ENCODE results near the gene MRLN.
A peak's percentile ranks its signal among the peaks of the same experiment; 100 is the strongest.
"Not testable (repeated sequence)": the region's sequence is repeated elsewhere in the genome, so short reads cannot be mapped to it uniquely, and the experiment has no call there.

The MRLN gene

DNA sequence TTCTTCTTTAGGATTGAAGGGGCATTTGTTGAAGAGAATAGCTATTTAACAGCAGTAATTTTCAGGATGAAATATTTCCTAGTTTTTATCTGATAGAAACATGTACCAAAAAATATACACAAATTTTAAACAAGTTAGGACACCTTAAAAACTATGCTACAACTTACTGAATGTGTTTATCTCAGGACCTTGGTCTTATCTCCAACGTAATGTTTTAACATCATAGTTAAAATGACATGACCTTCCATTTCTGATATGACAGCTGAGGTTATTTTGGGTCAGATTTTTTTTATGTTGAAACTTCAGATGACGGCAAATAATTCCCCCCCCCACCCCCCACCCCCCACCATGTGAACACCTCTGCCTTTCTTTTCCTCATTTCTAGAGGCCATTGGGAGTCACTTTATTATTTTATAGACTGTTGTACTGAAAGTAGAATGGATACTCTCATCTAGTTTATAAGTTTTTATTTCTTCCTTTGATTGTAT lies 8.0 kb downstream of the MRLN start:
- DNase-seq (ENCODE audit: low spot score) = no peak

DNA sequence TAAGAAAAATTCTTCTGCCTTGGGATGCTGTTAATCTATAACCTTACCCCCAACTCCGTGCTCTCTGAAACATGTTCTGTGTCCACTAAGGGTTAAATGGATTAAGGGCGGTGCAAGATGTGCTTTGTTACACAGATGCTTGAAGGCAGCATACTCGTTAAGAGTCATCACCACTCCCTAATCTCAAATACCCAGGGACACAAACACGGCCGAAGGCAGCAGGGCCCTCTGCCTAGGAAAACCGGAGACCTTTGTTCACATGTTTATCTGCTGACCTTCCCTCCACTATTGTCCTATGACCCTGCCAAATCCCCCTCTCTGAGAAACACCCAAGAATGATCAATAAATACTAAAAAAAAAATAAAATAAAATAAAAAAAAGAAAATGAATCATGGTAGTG lies 8.5 kb downstream of the MRLN start:
- not testable (repeated sequence) for DNase-seq (ENCODE audit: low spot score)

DNA sequence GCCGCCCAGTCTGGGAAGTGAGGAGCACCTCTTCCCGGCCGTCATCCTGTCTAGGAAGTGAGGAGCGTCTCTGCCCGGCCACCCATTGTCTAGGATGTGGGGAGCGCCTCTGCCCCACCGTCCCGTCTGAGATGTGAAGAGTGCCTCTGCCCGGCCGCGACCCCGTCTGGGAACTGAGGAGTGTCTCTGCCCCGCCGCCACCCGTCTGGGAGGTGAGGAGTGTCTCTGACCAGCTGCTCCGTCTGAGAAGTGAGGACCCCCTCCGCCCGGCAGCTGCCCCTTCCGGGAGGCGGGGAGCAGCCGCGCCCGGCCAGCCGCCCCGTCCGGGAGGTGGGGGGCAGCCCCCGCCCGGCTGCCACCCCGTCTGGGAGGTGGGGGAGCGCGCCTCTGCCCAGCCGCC lies 9.1 kb downstream of the MRLN start:
- not testable (repeated sequence) for DNase-seq (ENCODE audit: low spot score)

DNA sequence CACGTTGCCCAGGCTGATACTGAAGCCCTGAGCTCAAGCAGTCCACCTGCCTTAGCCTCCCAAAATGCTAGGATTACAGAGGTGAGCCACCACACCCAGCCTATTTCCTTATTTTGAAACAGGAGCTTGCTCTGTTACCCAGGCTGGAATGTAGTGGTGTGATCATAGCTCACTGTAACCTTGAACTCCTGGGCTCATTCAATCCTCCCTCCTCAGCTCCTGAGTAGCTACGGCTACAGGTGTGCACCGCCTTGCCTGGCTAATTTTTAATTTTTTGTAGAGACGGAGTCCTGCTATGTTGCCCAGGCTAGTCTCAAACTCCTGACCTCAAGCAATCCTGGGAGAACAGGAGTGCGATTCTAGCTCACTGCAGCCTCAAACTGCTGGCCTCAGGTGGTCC lies 11.7 kb downstream of the MRLN start:
- no peak for DNase-seq (ENCODE audit: low spot score)

DNA sequence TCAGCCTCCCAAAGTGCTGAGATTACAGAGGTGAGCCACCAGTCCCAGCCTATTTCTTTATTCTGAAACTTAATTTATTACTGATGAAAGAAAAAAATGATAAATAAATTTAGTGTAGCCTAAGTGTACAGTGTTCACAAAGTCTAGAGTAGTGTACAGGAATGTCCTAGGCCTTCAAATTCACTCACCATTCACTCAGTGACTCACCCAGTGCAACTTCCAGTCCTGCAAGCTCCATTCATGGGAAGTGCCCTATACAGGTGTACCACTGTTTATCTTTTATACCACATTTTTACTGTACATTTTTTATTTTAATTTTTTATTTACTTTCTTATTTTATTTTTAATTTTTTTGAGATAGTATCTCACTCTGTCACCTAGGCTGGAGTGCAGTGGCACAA lies 12.2 kb downstream of the MRLN start:
- no peak for DNase-seq (ENCODE audit: low spot score)

DNA sequence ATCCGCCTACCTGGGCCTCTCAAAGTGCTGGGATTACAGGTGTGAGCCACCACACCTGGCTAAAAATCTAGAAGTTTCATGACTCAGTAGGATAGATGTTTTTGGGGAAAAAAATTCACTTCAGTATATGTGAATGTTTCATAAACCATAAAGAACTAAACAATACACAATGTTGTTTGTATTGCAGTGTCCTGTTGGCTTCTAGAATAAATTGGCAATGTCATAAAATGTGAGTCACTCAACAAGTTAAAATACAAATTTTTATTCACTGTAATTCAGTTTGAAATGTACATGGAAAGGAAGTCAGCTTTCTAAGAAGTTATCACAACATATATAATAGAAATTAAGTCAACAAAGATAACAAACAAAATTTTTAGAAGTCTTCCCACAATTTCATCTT lies 16.5 kb downstream of the MRLN start:
- DNase-seq (ENCODE audit: low spot score) = no peak

DNA sequence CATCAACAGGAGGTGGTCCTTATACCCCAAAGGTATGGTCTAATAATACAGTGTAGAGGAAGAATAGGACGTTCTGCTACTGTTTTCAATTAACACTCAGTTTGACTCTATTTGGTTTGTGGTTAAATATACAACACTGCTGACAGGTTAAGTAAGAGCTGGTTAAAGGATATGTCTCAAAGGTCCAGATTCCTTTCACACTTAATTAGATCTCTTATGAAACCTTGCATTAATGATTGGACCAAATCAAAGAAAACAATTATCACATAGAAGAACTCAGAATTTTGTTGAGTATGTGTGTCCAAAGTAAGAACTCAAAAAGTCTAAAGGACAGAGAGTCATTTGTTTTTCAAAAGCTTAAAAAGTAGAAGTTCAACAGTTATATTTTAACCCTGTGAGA lies 18.0 kb downstream of the MRLN start:
- DNase-seq (ENCODE audit: low spot score) = no peak

DNA sequence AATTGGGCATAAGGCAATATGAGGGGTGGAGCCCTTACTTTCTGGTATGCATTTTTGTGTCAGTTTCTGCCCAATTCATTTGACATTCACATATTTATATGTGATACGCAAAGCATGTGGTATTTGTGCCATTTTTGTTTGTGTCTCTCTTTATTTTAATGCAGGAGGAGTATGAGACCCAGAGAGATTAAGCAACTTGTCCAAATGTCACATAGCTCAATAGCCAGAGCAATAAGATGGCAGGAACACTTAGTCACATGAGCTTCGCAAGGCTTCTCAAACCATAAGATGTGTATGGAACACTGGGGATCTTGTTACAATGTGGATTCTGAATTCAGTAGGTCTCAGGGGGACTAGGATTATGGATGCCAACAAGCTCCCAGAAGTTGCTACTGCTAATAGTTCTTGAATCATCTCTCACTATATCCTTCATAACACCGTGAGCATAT lies 19.2 kb downstream of the MRLN start:
- DNase-seq (ENCODE audit: low spot score) = no peak

DNA sequence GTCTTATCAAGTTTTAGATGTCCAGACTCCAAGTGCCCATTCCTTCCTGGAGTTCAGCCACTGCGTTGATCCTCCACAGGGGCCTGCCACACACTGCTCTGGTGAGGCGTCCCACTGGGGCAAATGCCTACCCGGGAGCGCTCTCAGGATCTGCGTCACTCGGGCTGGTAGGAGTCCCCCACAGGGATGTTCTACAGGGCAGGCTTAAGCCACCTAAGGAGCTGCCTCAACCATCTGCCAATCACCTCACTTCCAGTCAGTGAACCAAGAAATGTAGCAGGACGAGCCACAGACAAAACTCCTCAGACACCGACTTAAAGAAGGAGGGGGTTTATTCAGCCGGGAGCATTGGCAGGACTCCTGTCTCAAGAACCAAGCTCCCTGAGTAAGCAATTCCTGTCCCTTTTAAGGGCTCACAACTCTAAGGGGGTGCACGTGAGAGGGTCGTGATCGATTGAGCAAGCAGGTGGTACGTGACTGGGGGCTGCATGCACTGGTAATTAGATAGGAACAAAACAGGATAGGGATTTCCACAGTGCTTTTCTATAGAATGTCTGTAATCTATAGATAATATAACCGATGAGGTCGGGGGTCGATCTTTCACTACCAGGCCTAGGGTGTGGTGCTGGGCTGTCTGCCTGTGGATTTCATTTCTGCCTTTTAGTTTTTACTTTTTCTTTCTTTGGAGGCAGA lies 19.8 kb downstream of the MRLN start:
- not testable (repeated sequence) for DNase-seq (ENCODE audit: low spot score)

DNA sequence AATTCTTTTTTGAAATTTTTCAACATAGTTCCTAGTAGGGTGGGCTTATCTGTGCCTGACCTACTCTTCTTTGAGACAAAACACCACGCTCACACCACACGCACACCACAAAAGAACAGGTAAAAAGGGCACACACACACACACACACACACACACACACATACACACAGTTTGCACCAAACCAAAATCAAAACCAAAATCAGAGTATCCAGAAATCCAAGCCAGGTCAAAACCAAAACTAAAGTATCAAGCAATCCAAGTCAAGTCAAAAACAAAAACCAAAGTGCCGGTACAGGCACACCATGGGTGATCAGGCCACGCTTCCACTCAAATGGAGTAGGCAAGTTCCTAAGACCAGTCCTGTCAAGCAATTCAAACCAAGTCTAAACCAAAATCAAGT lies 20.4 kb downstream of the MRLN start:
- not testable (repeated sequence) for DNase-seq (ENCODE audit: low spot score)

DNA sequence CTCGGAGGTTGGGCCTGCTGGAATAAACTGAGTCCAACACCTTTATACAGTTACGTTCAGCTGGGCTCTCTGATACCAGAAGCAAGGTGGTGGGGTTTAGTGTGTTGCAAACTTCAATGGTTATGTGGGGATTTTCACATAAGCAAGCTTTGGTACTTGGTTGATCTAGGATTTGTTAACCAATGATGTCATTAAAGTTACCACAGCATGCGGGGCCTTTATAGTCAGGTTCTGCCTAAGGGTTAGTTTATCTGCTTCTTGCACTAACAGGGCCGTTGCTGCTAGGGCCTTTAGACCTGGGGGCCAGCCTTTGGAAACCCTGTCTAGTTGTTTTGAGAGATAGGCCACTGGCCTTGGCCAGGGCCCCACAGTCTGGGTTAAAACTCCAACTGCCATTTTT lies 24.1 kb downstream of the MRLN start:
- DNase-seq (ENCODE audit: low spot score) = not testable (repeated sequence)

DNA sequence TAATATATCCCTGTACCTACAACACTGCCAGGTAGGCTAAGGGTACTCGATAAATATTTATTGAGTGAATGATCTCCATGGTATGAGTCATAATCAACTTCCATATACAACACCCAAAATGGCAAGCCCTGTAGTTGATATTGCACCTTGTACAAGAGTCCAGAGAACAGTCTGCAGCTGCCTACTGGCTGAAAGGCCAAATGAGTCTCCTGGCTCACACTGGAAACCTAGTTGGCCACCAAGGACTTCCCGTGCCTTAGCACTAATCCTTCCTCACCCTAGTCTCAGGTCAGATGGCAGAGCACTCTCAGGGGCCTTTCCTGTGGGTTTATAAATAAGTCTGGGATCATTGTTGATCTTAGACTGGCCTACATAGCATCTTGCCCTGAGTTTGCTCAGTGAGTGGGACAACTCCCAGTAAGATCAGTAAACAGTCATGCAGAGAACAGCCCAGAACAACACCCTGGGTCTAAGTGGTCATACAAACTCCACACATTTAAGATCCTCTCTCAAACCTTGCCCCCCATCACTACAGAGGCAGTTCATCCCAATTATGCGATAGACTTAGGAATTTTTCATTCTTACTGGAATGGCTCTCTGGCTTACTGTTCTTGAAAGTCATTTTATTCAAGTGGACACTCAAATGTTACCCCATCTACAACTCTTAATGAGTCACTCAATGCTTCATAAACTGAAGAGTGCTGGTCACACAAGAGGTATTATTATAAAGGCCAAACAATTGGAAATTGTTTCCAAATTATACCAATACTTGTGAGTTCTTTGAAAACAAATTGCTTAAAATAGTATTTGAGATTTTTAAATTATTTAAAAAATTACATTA lies 28.9 kb downstream of the MRLN start:
- DNase-seq (ENCODE audit: low spot score) = no peak

DNA sequence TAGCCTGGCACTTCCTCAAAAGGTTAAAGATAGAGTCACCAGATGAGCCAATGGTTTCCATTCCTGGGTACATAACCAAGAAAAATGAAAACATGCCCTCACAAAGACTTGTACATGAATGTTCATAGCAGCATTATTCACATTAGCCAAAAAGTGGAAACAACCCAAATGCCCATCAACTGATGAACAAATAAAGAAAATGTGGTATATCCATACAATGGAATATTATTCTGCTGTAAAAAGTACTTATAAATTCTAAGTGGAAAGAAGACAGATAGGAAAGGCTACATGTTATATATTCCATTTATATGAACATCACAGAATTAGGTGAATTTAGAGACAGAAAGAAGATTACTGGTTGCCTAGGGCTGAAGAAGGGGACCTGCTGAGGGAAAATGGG lies 32.9 kb downstream of the MRLN start:
- no peak for DNase-seq (ENCODE audit: low spot score)

DNA sequence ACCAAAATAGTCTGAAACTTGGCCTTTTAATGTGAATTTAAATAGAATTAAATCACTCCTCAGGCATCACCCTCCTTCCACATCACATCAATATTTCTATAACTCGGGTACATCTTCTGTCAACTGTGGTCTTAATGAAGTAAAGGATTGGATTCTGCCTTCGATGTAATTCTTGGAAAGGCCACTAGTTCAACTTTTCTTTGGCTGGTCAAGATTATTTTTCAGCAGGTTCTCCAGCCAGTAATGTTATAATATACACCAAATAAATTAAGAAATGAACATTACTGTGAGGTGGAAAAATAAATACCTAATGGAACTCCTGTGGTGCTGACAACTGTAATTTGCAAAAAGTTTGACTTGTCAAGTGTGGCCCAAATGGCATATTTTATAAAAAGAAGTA lies 33.9 kb downstream of the MRLN start:
- DNase-seq (ENCODE audit: low spot score) = no peak

DNA sequence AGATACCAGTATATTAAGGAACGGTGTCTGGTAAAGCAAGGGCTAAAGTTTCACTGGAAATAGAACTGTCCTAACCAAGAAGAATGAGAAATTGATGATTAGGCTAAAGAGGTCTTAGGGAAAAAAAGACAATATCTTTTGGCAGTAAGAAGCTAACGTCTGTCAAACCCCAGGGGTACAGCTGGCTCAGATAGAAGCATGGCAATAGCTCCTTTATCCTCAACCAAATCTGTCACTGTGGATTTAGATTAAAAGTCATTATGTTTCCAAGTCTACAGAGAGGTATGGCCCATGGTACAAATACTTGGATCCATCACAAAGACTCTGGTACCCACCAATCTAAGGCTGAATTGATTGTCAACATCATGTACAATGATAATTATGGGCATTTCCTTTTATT lies 35.0 kb downstream of the MRLN start:
- no peak for DNase-seq (ENCODE audit: low spot score)

DNA sequence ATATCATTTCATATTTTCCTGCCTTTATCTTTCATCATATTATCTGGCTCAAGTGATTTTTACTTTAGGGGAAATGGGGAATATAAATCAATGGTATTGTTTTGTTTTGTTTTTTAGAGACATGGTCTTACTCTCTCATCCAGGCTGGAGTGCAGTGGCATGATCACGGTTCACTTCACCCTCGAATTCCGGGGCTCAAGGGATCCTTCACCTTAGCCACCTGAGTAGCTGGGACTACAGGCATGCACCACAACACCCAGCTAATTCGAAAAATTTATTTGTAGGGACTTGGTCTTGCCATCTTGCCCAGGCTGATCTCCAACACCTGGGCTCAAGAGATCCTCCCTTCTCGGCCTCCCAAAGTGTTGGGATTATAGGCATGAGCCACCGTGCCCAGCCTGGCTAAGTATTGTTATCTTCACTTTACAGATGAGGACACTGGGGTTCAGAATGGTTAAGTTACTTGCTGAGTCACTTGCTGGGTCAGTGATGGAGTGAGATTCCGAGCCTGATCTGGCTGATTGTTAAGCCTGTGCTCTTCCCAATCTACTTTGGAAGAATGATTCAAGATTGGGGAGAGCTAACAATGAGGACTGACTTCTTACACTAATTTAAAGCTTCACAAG lies 39.9 kb downstream of the MRLN start:
- DNase-seq (ENCODE audit: low spot score) = no peak

DNA sequence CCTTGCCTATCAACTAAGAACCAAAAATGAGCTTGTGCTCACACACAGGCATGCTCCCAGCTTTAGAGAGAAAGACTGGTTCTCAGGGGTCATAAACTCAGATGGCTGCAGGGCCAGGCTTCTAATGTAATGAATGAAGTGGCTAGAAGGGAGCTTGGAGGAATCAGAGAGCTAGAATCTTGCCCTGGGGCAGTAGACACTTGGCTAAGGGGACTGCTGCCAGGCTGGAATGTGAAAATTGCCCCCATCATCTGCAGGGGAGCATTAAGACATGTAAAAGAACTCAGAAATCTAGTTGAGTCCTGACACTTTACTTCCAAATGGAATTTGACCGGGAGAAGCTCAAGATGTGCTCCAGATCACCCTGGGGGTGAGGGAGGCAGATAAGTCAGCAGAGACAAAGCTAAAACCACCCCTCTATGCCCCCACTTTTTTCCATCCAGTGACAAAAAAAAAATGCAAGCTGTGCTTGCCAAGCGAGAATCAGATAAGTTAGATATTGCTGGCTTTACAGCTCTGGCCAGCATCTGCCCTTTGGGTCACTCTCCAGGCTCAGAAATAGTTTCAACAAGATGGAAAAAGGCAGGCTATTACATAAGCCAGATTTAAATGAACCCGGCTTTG lies 41.3 kb downstream of the MRLN start:
- no peak for DNase-seq (ENCODE audit: low spot score)

DNA sequence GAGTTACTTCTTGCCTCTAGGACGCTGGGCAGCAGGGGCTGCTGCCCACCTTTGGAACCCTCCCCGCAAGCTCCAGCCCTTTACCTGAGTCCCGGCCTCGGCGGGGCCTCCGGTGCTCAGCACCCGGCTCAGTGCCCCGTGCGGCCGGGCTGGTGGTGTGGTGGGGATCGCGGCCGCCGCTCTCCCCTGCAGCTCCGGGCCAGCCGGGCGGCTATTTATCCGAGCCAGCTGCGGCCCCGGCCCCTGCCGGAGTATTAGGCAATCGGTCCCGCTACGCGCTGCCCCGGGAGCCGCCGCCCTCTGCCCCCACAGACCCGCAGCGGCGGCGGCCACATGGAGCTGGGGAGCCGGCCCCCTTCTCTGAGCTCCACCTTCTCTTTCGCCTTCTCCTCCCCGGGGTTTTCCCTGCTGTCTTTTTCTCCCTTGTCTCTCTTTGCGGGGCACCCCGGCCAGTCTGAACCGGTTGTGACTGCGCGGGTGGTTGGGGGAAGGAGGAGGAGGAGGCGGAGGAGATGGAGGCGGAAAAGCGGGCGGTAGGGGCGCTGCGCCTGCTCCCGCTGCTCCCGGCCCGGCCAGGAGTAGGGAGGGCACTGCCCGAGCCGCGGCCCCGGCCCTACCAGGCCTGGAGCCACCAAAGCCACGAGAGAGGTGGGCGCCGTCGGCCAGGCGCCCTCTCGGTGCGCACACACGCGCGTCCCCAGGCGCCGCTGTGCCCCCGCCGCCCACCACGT lies 43.7 kb downstream of the MRLN start, which contains the start of gene SLC16A9:
TSS of gene SLC16A9 (minus strand) at position 456 of the 731 bp plus-strand sequence. CDS start 25,559 bp downstream, outside the sequence.
- DNase-seq (ENCODE audit: low spot score) = peak; percentile 72

DNA sequence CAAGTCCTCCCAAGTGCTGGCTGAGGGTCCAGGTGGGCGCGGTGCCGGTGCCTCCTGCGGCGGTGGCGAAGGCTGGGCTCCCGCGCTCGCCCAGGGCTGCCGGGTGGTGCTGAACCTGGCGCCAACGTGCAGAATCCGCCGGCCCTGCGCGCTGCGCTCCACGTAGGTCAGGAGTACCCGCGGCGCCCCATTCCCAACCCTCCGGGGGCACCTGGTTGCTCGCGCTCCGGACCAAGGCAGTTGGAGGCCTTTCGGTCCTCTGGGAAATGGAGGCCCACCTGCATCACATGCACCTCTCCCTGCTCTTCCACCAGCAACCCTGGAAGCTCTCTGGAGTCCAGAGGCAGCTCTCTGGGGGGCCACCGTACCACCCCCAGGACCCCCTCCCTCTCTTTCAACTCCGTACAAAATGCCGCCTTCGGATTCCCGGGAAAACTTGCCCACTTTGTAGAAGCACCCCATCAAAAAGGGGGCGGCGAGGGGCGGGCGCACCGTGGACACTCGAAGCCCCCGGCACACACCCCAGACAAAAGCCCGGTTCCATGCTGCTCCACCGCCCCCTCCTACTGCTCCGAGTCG lies 44.4 kb downstream of the MRLN start:
- DNase-seq (ENCODE audit: low spot score) = peak; percentile 27

DNA sequence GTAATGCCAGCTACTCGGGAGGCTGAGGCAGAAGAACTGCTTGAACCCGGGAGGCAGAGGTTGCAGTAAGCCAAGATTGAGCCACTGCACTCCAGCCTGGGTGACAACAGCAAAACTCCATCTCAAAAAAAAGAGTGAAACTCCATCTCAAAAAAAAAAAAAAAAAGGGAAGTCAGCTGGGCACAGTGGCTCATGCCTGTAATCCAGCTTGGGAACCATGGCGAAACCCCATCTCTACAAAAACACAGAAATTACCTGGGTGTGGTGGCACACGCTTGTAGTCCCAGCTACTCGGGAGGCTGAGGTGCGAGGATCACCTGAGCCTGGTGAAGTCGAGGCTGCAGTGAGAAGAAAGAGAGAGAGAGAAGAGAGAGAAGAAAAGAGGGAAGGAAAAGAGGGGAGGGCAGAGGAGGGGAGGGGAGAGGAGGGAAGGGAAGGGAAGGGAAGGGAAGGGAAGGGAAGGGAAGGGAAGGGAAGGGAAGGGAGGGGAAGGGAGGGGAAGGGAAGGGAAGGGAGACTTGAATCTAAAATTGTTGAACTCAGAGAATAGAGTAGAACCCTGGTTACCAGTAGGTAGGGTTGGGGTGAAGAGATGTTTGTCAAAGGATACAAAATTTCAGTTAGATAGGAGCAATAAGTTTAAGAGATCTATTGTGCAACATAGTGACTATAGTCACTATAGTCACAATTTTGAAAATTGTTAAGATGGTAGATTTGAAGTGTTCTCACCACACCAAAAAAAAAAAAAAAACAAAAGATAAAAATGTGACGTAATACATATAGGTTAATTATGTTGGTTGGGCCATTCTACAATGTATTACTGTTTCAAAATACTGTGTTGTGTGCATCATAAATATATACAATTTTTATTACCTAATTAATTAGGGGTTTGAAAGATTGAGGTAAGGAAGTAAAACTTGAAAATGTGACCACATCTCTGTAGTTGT lies 46.1 kb downstream of the MRLN start:
- DNase-seq (ENCODE audit: low spot score) = no peak

All from AG20443 (cell line).